Aorta (tissue), 5 donors: Measurements from ENCODE around the gene TRERF1. TPM values are rescaled to one million over a fixed set of nuclear protein-coding genes. Genes with fewer than 3 reads are reported as not detected.
"Not testable (repeated sequence)": the region's sequence is repeated elsewhere in the genome, so short reads cannot be mapped to it uniquely, and the experiment has no call there.

Experiments
- ATAC-seq: fragments of 200-7000 bp; cut with Tn5 transposase; one replicate; pipeline ENCODE4 v1.9.1; 2022; ENCODE audit warnings: moderate library complexity; ENCODE audit not compliant: low FRiP score
- DNase-seq, 2 donors: peaks; one replicate each; pipeline ENCODE4 v3.0.0-alpha.2; 2020
- H3K27ac ChIP-seq, 2 donors: one replicate each; pipeline ENCODE4 v1.5.1; 2013; ENCODE audit warnings: low read length in 2 of 2, mild to moderate bottlenecking in 2 of 2, moderate library complexity in 2 of 2, control low read depth in 1 of 2, inconsistent platforms in 1 of 2, low read depth in 1 of 2
- H3K27me3 ChIP-seq, 2 donors: one replicate each; pipeline ENCODE4 v1.6.1; 2013; ENCODE audit warnings: control low read depth in 1 of 2, low read length in 1 of 2, mild to moderate bottlenecking in 1 of 2, moderate library complexity in 1 of 2; ENCODE audit not compliant: insufficient read depth in 2 of 2, control insufficient read depth in 1 of 2
- H3K36me3 ChIP-seq, 2 donors: one replicate each; pipeline ENCODE4 v1.6.1; 2013; ENCODE audit warnings: control low read depth in 1 of 2, low read length in 1 of 2, mild to moderate bottlenecking in 1 of 2; ENCODE audit not compliant: insufficient read depth in 2 of 2, control insufficient read depth in 1 of 2
- H3K4me1 ChIP-seq, 2 donors: one replicate each; pipeline ENCODE4 v1.6.1; 2013; ENCODE audit warnings: low read length in 2 of 2, control low read depth in 1 of 2, mild to moderate bottlenecking in 1 of 2, moderate library complexity in 1 of 2; ENCODE audit not compliant: insufficient read depth in 2 of 2, control insufficient read depth in 1 of 2
- H3K4me3 ChIP-seq, 2 donors: one replicate each; pipeline ENCODE4 v1.5.1; 2013; ENCODE audit warnings: low read length in 2 of 2, control low read depth in 1 of 2, mild to moderate bottlenecking in 1 of 2
- H3K9me3 ChIP-seq: one replicate; pipeline ENCODE4 v1.6.1; 2013; ENCODE audit warnings: mild to moderate bottlenecking, low read length; ENCODE audit not compliant: control insufficient read depth
- WGBS, 2 donors: extraction: QIAGEN DNeasy Blood & Tissue Kit; methylation state at CpG; one replicate each; pipeline ENCODE4 v1.1.7; 2013; 5-methylcytosine and 5-hydroxymethylcytosine counted together
- intact Hi-C, 2 donors: fragments of 100-400 bp; cut with DNase I; formaldehyde crosslinking; loops; one replicate each; pipeline versions ENCODE4 v1.14.2 to v1.15.0; 2022
- polyA plus RNA-seq, 2 donors: library from polyadenylated mRNA; stranded (reverse); fragments of 200-250 nt; gene quantifications; one replicate each; pipeline ENCODE4 v1.2.3, GENCODE V29; 2013
- total RNA-seq, 2 donors: library from RNA; stranded (reverse); fragmentation: NEBNext Ultra II Directional; extraction: Animal tissue kit (Norgen Biotek cat#: 25700); gene quantifications; one replicate each; pipeline ENCODE4 v1.2.1, GENCODE V29; 2021
- donor health status: healthy with polysubstance abuse.
- donor health status: Bipolar disorder and iron deficiency.
- donor health status: DM: no; HTN: no; CAD: no.
- donor health status: DM: no; HTN: no; CAD: no.
- donor health status: DM: yes; HTN: yes; CAD: no.

Gene TRERF1
- total and polyA plus RNA-seq, 4 donors, result 0.50 to 9.5 (median 2.2) TPM

DNA sequence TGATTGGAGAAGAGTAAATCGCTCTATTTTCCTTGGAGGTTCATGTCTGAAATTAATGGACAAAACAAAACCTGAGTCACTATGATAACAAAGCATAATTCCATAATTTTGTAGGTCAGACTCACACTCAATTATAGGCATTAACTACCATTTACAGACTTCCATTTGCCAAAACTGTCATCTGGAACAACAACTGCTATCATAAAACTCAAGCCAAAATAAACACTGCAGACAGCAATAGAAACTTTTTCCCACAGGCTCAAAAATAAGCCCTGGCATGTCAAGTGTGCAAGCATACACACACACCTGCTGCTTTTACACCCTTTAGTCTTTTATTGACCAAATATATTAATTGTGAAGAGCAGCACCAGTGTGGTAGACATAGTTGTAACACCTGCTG lies 241.2 kb downstream of the TRERF1 start:
- Histone ChIP-seq H3K27me3 (no peaks in the 10 kb centered on the region), H3K4me1 (no peaks in the 10 kb centered on the region), H3K27ac (no peak overlapping the region), H3K36me3 (peaks cover 2 to 15% of the 10 kb centered on the region in 2 donors), H3K9me3 (no peaks in the 10 kb centered on the region), H3K4me3 (no peak overlapping the region)
- ATAC-seq (no peak), DNase-seq (no peak)
- WGBS, 2 donors, result no CpG with 5 or more reads among the region's 1 CpG
- intact Hi-C loops, result loop anchor here in 1 of 2 donors (10.0 kb wide), 1 partner anchor 286 kb away; the partner anchor contains the start of genes BYSL and MED20

DNA sequence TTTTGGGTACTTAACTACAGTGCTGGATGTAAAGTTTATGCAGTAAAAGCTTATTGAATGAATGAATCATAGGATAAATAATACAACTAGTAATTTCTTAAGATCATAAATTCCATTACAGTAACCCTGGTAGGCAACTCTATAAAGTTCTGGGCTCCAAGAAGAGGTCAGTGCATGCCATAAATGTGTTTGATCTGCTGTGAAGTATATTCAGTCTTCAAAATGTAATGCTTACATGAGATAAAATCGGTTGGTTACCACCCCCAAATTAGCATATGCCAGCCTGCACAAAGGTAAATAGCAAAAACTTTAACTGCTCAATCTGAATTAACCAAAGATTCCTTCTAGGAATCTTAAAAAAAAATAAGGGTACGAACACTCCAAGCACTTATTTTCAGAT lies 244.2 kb downstream of the TRERF1 start:
- peaks cover 2 to 14% of the 10 kb centered on the region in 2 donors for H3K36me3 ChIP-seq

DNA sequence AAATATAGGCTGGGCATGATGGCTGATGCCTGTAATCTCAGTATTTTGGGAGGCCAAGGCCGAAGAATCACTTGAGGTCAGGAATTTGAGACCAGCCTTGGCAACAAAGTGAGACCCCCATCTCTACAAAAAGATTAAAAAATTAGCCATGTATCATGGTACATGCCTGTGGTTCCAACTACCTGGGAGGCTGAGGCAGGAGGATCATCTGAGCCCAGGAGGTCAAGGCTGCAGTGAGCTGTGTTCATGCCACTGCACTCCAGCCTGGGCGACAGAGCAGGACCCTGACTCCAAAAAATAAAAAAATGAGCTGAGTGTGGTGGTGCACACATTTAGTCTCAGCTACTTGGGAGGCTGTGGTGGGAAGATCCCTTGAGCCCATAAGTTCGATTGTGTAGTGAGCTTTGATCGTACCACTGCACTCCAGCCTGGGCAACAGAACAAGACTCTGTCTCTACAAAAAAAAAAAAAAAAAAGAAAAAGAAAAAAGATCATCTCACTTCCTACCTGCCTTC lies 246.9 kb downstream of the TRERF1 start:
- 79% methylated on average over 4 of the region's 4 CpGs for WGBS, 2 donors
- H3K36me3 ChIP-seq, result peaks cover 2 to 8% of the 10 kb centered on the region in 2 donors

More for the DNA sequence above, 244.2 kb downstream of the TRERF1 start:
- H3K27me3 ChIP-seq, intact Hi-C loops, H3K27ac ChIP-seq, H3K4me3 ChIP-seq, ATAC-seq, DNase-seq, H3K4me1 ChIP-seq, H3K9me3 ChIP-seq: not testable (repeated sequence)
- WGBS, 2 donors, result 74 to 81% methylated on average over 2 of the region's 2 CpGs

DNA sequence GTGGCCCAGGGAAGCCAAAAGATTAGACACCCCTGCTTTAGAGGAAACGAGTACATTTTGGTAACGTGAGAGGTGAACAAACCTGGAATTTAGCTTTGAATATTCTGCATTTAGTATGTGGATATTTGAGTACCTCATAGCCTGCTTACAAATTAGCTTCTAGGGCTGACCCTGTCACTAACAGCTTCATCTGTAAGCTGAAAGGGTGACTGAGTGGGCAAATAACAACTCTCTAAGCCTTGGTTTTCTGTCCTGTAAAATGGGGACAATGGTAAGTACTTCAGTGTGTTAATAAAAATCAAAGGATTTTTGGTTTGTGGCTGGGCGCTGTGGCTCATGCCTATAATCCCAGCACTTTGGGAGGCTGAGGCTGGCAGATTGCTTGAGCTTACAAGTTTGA lies 248.5 kb downstream of the TRERF1 start:
- no peak overlapping the region for H3K4me3 ChIP-seq
- intact Hi-C loops, result no loop called here
- WGBS, 2 donors, result 73 to 81% methylated on average over 3 of the region's 3 CpGs
- H3K4me1 ChIP-seq, result peaks cover 0 to 2% of the 10 kb centered on the region in 2 donors
- H3K9me3 ChIP-seq, result no peaks in the 10 kb centered on the region
- H3K27ac ChIP-seq, result no peak overlapping the region
- no peak for DNase-seq
- peaks cover 0 to 7% of the 10 kb centered on the region in 2 donors for H3K36me3 ChIP-seq
- ATAC-seq, result no peak
- no peaks in the 10 kb centered on the region for H3K27me3 ChIP-seq

More for the DNA sequence above, 246.9 kb downstream of the TRERF1 start:
- Histone ChIP-seq H3K27me3 (no peaks in the 10 kb centered on the region), H3K27ac (no peak overlapping the region), H3K4me3 (no peak overlapping the region), H3K9me3 (no peaks in the 10 kb centered on the region), H3K4me1 (peaks cover 0 to 2% of the 10 kb centered on the region in 2 donors)
- ATAC-seq (no peak), DNase-seq (no peak)
- intact Hi-C loops, result no loop called here

DNA sequence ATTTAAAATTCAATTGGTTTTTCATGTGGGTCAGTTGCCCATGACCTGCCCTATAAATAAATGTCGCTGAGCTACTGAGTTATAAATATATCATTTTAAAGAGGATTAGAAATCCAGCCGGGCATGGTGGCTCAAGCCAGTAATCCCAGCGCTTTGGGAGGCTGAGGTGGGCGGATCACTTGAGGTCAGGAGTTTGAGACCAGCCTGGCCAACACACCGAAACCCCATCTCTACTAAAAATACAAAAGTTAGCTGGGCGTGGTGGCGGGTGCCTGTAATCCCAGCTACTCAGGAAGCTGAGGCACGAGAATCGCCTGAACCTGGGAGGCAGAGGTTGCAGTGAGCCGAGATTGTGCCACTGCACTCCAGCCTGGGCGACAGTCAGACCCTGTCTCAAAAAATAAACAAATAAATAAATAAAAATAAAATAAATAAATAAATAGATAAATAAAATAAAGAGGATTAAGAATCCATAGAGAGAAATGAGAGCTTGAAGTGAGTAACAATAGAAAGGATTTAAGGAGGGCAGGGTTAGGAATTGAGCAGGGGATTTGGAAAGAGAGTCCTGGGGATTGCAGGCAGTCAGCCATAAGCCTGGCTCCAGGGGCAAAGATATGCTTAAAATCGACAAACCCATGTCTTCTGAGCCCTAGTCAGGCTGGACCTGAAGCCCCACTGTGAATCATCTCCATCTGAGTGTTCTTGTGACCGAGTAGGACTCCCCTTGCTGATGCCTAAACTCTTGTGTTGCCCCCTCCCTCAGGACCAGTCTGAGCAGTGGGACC lies 249.4 kb downstream of the TRERF1 start:
- H3K36me3 ChIP-seq, intact Hi-C loops, ATAC-seq, H3K4me3 ChIP-seq, H3K27ac ChIP-seq, H3K4me1 ChIP-seq, DNase-seq, H3K9me3 ChIP-seq, H3K27me3 ChIP-seq: not testable (repeated sequence)
- 86% methylated on average over 13 of the region's 13 CpGs for WGBS, 2 donors

DNA sequence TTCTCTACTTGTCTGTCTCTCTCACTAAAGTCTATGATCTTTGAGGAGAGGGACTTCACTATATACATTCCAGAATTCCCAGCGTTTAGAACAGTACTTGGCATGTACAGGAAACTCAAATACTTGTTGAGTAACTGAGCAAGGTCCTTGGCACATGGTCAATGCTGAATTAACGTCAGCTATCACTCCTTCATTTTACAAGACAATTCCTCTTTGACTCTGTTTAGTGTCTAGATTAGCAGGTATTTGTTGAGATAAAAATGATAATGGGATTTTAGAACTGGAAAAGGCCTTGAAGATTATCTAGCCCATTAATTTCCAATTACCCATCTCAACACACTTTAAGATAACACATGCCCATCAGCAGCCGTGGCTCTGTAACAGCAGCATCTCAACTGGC lies 250.3 kb downstream of the TRERF1 start:
- 46 to 47% methylated on average over 3 of the region's 3 CpGs for WGBS, 2 donors
- DNase-seq (no peak), ATAC-seq (no peak)
- H3K4me3 ChIP-seq, result no peak overlapping the region
- no peaks in the 10 kb centered on the region for H3K9me3 ChIP-seq
- intact Hi-C loops, result no loop called here
- H3K27ac ChIP-seq, result no peak overlapping the region
- no peaks in the 10 kb centered on the region for H3K27me3 ChIP-seq
- H3K4me1 ChIP-seq, result peaks cover 0 to 2% of the 10 kb centered on the region in 2 donors
- H3K36me3 ChIP-seq, result peaks cover 0 to 4% of the 10 kb centered on the region in 2 donors

DNA sequence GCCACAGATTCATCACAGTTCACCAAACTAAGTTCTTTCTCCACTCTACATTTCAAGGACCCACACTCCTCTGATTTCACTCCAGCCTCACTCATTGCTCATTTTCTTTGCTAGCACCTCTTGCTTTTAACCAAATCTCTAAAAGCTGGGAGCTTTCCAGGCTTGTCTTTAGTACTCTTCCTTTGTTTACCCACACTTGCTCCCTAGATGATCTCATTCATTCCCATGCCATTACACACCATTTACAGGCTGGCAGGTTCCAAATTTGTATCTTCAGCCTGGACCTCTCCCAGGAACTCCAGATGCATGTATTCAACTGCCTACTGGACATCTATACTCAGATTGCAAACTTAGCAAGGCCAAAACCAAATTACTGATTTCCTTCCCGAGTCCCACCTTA lies 251.7 kb downstream of the TRERF1 start:
- Histone ChIP-seq H3K4me1 (peaks cover 0 to 2% of the 10 kb centered on the region in 2 donors), H3K27me3 (no peaks in the 10 kb centered on the region), H3K9me3 (no peaks in the 10 kb centered on the region), H3K36me3 (peaks cover 0 to 4% of the 10 kb centered on the region in 2 donors), H3K4me3 (no peak overlapping the region), H3K27ac (no peak overlapping the region)
- intact Hi-C loops, result no loop called here
- WGBS, 2 donors, result 20 to 24% methylated on average over 1 of the region's 1 CpG
- ATAC-seq (no peak), DNase-seq (no peak)

DNA sequence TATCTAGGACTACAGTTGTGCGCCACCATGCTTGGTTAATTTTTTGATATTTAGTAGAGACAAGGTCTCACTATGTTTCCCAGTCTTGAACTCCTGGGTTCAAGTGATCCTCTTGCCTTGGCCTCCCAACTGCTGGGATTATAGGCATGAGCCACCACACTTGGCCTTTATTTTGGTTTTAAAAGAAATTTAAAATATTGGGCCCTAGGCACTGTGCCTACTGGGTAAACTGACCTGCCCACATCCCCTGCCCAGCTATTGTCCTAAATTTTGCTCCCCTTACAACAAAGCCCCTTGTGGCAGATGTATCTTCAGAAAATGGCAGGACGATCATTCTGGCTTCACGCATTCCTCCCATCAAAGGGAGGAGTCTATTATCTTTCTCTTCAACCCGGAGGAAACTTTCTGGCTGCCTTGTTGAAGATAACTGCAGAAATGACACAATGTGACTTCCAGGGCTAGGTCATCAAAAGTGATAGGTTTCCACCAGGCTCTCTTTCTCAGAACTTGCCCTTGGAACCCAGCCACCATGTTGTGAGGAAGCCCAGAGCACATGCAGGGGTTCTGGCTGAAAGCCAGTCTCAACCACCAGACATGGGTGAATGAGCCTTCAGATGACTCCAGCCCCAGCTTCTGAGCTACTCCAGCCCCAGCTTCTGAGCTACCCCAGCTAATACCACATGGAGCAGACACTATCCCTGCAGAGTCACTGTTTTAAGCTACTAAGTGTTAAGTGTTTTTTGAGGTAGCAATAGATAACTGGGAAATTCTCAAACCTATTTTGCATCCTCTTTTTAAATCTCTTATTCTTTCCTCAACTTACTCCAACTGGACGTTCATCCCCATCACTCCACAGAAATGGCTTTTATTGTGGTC lies 252.4 kb downstream of the TRERF1 start:
- Histone ChIP-seq H3K36me3 (peaks cover 0 to 2% of the 10 kb centered on the region in 2 donors), H3K9me3 (no peaks in the 10 kb centered on the region), H3K27me3 (no peaks in the 10 kb centered on the region), H3K4me1 (peaks cover 0 to 2% of the 10 kb centered on the region in 2 donors), H3K27ac (no peak overlapping the region), H3K4me3 (no peak overlapping the region)
- intact Hi-C loops, result no loop called here
- ATAC-seq, result no peak
- DNase-seq, result no peak
- 91% methylated on average over 5 of the region's 5 CpGs for WGBS, 2 donors
